Measurements from ENCODE around the gene FAF2.
"Not testable (repeated sequence)": the region's sequence is repeated elsewhere in the genome, so short reads cannot be mapped to it uniquely, and the experiment has no call there.

The FAF2 gene

GRCh38 chr5:176418251-176418650 is 29.9 kb upstream of the FAF2 start:
- no peak for DNase-seq (ENCODE audit: low read depth)

GRCh38 chr5:176420086-176420485 is 28.1 kb upstream of the FAF2 start:
- no peak for DNase-seq (ENCODE audit: low read depth)

DNA sequence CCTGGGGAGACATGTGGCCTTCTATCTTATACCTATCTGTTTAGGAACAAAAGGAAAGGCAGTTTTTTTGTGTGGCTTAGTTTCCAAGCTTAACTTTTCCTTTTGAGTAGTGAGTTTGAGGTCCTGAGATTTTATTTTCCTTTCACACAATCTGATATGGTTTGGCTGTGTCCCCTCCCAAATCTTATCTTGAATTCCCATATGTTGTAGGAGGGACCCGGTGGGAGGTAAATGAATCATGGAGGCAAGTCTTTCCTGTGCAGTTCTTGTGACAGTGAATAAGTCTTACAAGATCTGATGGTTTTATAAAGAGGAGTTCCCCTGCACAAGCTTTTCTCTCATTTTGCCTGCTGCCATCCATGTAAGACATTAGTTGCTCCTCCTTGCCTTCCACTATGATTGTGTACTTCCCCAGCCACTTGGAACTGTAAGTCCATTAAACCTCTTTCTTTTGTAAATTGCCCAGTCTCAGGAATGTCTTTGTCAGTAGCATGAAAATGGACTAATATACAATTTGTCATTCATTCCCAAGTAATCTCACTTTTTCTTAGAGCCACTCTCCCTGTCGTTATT is 27.1 kb upstream of the FAF2 start:
- DNase-seq (ENCODE audit: low read depth) = no peak

- no peak for DNase-seq (ENCODE audit: low read depth)
Observed at GRCh38 chr5:176424181-176424580, 24.0 kb upstream of the FAF2 start.

- no peak for DNase-seq (ENCODE audit: low read depth)
Observed at GRCh38 chr5:176425138-176425537, 23.0 kb upstream of the FAF2 start.

GRCh38 chr5:176425791-176426190 is 22.4 kb upstream of the FAF2 start:
- DNase-seq (ENCODE audit: low read depth) = no peak

DNA sequence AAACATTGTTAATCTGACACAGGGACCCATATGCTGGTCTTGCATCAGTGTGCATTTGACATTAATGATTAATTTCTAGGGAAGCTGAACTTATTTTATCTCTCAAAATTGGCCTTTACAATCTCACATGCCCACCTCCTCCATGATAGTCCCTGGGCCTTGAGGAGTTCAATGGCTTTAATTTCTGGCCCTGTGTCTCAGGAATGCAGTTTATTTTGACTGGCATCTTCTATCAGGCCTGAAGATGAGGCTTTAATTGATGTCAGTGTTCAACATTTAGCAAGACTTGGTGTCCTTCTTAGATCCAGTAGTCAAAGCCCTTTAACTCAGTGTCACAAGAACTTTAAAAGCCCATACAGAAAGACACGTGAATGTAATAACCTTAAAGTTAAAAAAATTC is 21.3 kb upstream of the FAF2 start:
- no peak for DNase-seq (ENCODE audit: low read depth)

GRCh38 chr5:176427971-176428370 is 20.2 kb upstream of the FAF2 start:
- no peak for DNase-seq (ENCODE audit: low read depth)

DNA sequence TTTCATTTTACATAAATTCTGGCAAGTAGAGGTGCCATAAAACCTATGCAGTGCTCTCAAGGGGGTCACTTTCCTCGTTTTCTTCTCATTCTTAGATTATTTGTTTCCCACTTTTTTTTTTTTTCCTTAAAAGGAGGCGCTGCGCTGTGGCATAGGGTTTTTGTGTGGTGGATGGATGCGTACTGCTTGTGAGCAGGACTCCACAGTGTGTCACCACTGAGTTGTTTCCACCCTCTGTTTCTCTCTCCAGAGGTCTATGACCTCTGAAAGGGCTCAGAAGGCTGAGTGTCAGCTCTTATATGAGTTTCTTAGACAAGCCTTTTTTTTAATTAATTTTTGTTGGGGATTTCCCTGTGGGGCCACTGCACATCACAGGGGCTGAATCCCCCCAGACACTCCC is 18.2 kb upstream of the FAF2 start:
- DNase-seq (ENCODE audit: low read depth) = no peak

GRCh38 chr5:176432707-176433106 is 15.5 kb upstream of the FAF2 start:
- no peak for DNase-seq (ENCODE audit: low read depth)

GRCh38 chr5:176436656-176437055 is 11.5 kb upstream of the FAF2 start:
- DNase-seq (ENCODE audit: low read depth) = no peak

DNA sequence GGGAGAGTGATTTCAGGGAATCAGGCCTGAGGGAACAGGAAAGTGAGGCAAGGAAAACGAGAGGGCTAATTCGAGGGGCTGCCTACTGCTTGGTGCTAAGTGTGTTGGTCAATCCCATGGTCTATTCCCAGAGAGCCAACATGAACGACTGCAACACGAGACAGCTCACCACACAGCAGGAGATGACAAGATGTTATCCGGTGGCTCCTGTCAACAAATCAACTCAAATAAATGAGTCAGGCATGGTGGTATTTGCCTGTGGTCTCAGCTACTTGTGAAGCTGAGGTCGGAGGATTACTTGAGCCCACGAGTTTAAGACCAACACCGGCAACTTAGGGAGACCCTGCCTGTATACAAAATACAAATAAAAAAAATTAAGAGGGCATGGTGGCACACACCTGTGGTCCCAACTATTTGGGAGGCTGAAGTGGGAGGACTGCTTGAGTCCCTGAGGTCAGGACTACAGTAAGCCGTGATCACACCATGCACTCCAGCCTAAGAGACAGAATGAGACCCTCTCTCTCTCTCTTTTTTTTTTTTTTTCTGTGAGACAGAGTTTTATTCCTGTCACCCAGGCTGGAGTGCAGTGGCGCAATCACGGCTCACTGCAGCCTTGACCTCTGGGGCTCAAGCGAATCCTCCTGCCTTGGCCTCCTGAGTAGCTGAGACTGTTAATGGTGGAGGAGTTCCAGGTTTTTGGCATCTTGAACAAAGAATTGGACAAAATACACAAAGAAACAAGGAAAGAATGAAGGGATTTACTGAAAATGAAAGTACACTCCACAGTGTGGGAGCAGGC is 9.0 kb upstream of the FAF2 start:
- no peak for DNase-seq (ENCODE audit: low read depth)

- no peak for DNase-seq (ENCODE audit: low read depth)
Observed at GRCh38 chr5:176440927-176441706, 7.1 kb upstream of the FAF2 start.

GRCh38 chr5:176441921-176442323 is 6.3 kb upstream of the FAF2 start:
- DNase-seq (ENCODE audit: low read depth) = no peak

DNA sequence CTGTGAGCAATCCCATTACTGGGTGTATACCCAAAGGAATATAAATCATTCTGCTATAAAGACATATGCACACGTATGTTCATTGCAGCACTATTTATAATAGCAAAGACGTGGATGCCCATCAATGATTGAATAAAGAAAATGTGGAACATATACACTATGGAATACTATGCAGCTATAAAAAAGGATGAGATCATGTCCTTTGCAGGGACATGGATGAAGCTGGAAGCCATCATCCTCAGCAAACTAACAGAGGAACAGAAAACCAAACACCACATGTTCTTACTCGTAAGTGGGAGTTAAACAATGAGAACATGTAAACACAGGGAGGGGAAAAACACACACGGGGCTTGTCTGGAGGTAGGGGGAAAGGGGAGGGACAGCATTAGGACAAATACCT is 5.3 kb upstream of the FAF2 start:
- DNase-seq (ENCODE audit: low read depth) = not testable (repeated sequence)

- DNase-seq (ENCODE audit: low read depth) = no peak
Observed at GRCh38 chr5:176444742-176445141, 3.4 kb upstream of the FAF2 start.

GRCh38 chr5:176446028-176446665 is 2.0 kb upstream of the FAF2 start:
- no peak for DNase-seq (ENCODE audit: low read depth)

- DNase-seq (ENCODE audit: low read depth) = no peak
Observed at GRCh38 chr5:176446884-176447590, 1.1 kb upstream of the FAF2 start.

GRCh38 chr5:176447591-176447977 is 601 bp upstream of the FAF2 start:
- no peak for DNase-seq (ENCODE audit: low read depth)

DNA sequence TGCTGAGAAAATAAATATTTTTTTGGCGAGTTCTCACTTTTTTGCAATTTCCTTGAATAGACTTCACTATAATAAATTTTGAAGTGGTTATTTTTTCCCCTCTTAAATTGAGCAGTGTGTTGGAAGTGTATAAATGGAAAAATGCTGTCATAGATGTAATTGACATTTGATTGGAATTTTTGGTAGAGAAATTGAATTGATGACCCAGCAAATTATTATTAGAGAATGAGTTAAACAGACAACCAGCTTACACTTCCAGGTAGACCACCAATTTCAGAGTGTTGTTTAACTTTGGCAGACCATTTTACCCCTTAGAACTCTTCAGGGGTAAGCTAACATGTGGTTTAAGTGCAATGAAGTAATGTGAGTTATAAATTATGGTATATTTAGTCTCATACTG is 1.9 kb downstream of the FAF2 start:
- no peak for DNase-seq (ENCODE audit: low read depth)

DNA sequence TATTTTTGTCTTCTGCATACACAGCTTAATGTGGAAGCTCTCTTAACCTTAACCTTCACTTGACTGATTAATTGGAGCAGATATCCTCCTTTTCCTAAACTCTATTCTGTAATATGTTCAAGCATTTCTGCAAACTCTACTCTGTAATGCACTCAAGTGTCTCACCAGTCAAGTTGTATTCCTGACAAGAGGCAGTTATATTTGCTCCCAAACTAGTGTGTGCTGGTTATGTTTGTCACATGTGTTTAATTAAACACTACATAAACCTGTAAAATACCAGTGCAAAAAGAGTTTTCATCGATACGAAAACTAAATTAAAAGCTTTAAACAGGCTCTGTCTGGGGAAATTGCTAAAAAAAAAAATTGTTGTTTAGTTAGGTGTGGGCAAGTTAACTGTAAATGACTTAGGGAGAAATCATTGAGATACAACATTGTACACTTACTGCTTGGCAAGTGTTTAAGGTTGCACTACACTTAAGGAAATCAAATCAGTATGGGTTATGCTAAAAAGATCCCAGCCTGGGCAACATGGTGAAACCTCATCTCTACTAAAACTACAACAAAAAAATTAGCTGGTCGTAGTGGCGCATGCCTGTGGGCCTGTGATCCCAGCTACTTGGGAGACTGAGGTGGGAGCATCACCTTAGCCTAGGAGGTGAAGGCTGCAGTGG is 6.7 kb downstream of the FAF2 start:
- no peak for DNase-seq (ENCODE audit: low read depth)

All from T-helper 22 cell (primary cell).